A549 (cell line): Measurements from ENCODE around the gene TTC36. TPM values are rescaled to one million over a fixed set of nuclear protein-coding genes. Genes with fewer than 3 reads are reported as not detected.

ENCODE experiments used
- ATAC-seq, 2 experiments: fragments of 200-7000 bp in 1 of 2; fragments of >200 bp in 1 of 2; cut with Nextera tagmentation in 1 of 2; cut with Tn5 transposase in 1 of 2; 3 replicates each; pipeline versions ENCODE4 v1.8.0 to v1.9.1; 2018 to 2020; ENCODE audit warnings: mild to moderate bottlenecking in 1 of 2, moderate library complexity in 1 of 2
- CTCF ChIA-PET: fragments of 300-600 bp; sonication (Branson Sonifier 250); formaldehyde crosslinking; extraction: SDS; loops from one replicate; lab custom pipeline; 2021; ENCODE audit warnings: antibody characterized with exemption, inconsistent platforms; lab: Yijun Ruan, JAX
- POLR2A ChIA-PET: fragments of 350-600 bp; formaldehyde crosslinking; extraction: SDS; loops from one replicate; lab custom pipeline; 2021; ENCODE audit warnings: antibody characterized with exemption, inconsistent platforms; lab: Yijun Ruan, JAX
- DNase-seq, 2 experiments: peaks; one replicate each; pipeline versions ENCODE4 v3.0.0 to v3.0.0-alpha.2; 2011 to 2016; ENCODE audit warnings: low read depth in 1 of 2, low spot score in 1 of 2
- FAIRE-seq: peaks from 2 replicates; lab custom pipeline; 2011; peaks lifted over from hg19 to GRCh38; lab: Jason Lieb, UNC
- H3K27ac ChIP-seq, 2 experiments: fragments of >200 bp; sonication (Bioruptor Twin); formaldehyde crosslinking; 3 replicates each; pipeline ENCODE4 v1.5.1; 2016 to 2017
- H3K4me1 ChIP-seq: fragments of >200 bp; sonication (Bioruptor Twin); formaldehyde crosslinking; 3 replicates; pipeline ENCODE4 v1.6.1; 2016
- H3K4me2 ChIP-seq: fragments of >200 bp; sonication (Bioruptor Twin); formaldehyde crosslinking; 3 replicates; pipeline ENCODE4 v1.6.1; 2016
- H3K4me3 ChIP-seq: fragments of >200 bp; sonication (Bioruptor Twin); formaldehyde crosslinking; 3 replicates; pipeline ENCODE4 v1.5.1; 2016
- H3K9me3 ChIP-seq: fragments of >200 bp; sonication (Bioruptor Twin); formaldehyde crosslinking; 3 replicates; pipeline ENCODE4 v1.6.1; 2016
- CBX2 ChIP-seq: fragments of 200-600 bp; sonication (generic); IDR thresholded peaks from 2 replicates; pipeline ENCODE4 v1.6.1; 2016; ENCODE audit warnings: low read depth, mild to moderate bottlenecking, borderline replicate concordance
- CHD4 ChIP-seq: fragments of 200-600 bp; sonication (generic); IDR thresholded peaks from 2 replicates; pipeline ENCODE4 v1.6.1; 2016; ENCODE audit warnings: antibody characterized with exemption, mild to moderate bottlenecking, borderline replicate concordance
- FOSL2 ChIP-seq, 2 experiments: fragments of 450-650 bp in 1 of 2; fragments of >200 bp in 1 of 2; sonication (Bioruptor Twin) in 1 of 2; formaldehyde crosslinking; IDR thresholded peaks; 2 replicates each; pipeline versions ENCODE4 v1.5.0 to v1.6.1; 2016 to 2020; ENCODE audit warnings: mild to moderate bottlenecking in 1 of 2, moderate library complexity in 1 of 2
- FOXS1 ChIP-seq: fragments of 250-450 bp; sonication (Bioruptor Pico); IDR thresholded peaks from 2 replicates; pipeline ENCODE4 v1.5.0; 2020; ENCODE audit warnings: mild to moderate bottlenecking, moderate library complexity
- HEYL ChIP-seq: fragments of 250-450 bp; sonication (Bioruptor Pico); IDR thresholded peaks from 2 replicates; pipeline ENCODE4 v1.8.0; 2021; ENCODE audit warnings: mild to moderate bottlenecking, moderate library complexity
- HOXB5 ChIP-seq: fragments of 250-450 bp; sonication (Bioruptor Pico); IDR thresholded peaks from 2 replicates; pipeline ENCODE4 v1.5.0; 2020; ENCODE audit warnings: mild to moderate bottlenecking, moderate library complexity
- JUN ChIP-seq, 2 experiments: fragments of >200 bp; sonication (Bioruptor Twin); formaldehyde crosslinking; IDR thresholded peaks; 2 replicates in 1 of 2; 3 replicates in 1 of 2; pipeline ENCODE4 v1.6.1; 2016 to 2017
- KDM1A ChIP-seq: fragments of 200-600 bp; sonication (generic); IDR thresholded peaks from 2 replicates; pipeline ENCODE4 v1.6.1; 2016; ENCODE audit warnings: low read depth, mild to moderate bottlenecking
- MYC ChIP-seq: IDR thresholded peaks from 2 replicates; pipeline ENCODE4 v1.6.1; 2012; ENCODE audit warnings: mild to moderate bottlenecking, inconsistent platforms, low read length, improper control_type of control experiment, borderline replicate concordance
- NFE2L2 ChIP-seq: fragments of 150-350 bp; conservative IDR thresholded peaks from 2 replicates; pipeline ENCODE4 v1.6.1; 2014; ENCODE audit warnings: low read length
- NPAS2 ChIP-seq: fragments of 250-450 bp; sonication (Bioruptor Pico); IDR thresholded peaks from 2 replicates; pipeline ENCODE4 v1.8.0; 2022; ENCODE audit warnings: mild to moderate bottlenecking, moderate library complexity, borderline replicate concordance
- NR3C1 ChIP-seq: fragments of >200 bp; sonication (Bioruptor Twin); formaldehyde crosslinking; IDR thresholded peaks from 3 replicates; pipeline ENCODE4 v1.6.1; 2017
- RCOR1 ChIP-seq: fragments of 150-350 bp; IDR thresholded peaks from 2 replicates; pipeline ENCODE4 v1.6.1; 2014; ENCODE audit warnings: antibody characterized with exemption, low read length, low read depth
- RFX5 ChIP-seq: fragments of 450-650 bp; IDR thresholded peaks from 2 replicates; pipeline ENCODE4 v1.7.1; 2014; ENCODE audit warnings: antibody characterized with exemption, mild to moderate bottlenecking, moderate library complexity
- TFCP2L1 ChIP-seq: fragments of 250-450 bp; sonication (Bioruptor Pico); IDR thresholded peaks from 2 replicates; pipeline ENCODE4 v1.5.0; 2021; ENCODE audit warnings: mild to moderate bottlenecking
- TP53 ChIP-seq: fragments of 250-450 bp; sonication (Bioruptor Pico); IDR thresholded peaks from 2 replicates; pipeline ENCODE4 v1.5.0; 2021; ENCODE audit warnings: mild to moderate bottlenecking, moderate library complexity
- ZFP36 ChIP-seq: fragments of 450-650 bp; IDR thresholded peaks from 2 replicates; pipeline ENCODE4 v1.6.1; 2014; ENCODE audit warnings: borderline replicate concordance; ENCODE audit not compliant: partially characterized antibody
- ZSCAN20 ChIP-seq: fragments of 250-450 bp; sonication (Bioruptor Pico); IDR thresholded peaks from 2 replicates; pipeline ENCODE4 v1.8.0; 2022; ENCODE audit warnings: mild to moderate bottlenecking, moderate library complexity
- WGBS: methylation state at CpG from one replicate; pipeline ENCODE4 v1.1.6; 2017; ENCODE audit errors: missing lambda C conversion rate; 5-methylcytosine and 5-hydroxymethylcytosine counted together
- polyA plus RNA-seq, 4 experiments: library from polyadenylated mRNA; depleted of rRNA in 3 of 4; stranded (reverse); fragments of >200 nt; fragmentation: RNase III in 1 of 4; extraction: RNeasy Plus Mini Kit Qiagen cat#74134 plus additional on column Dnase treatment in 1 of 4; gene quantifications; 2 replicates in 3 of 4; 3 replicates in 1 of 4; pipeline ENCODE4 v1.2.3, GENCODE V29; 2011 to 2017
- TF ChIP-seq, protein P1 (sequence below): fragments of >200 bp; sonication (Bioruptor Twin); formaldehyde crosslinking; IDR thresholded peaks from 3 replicates; pipeline ENCODE4 v1.5.1; 2016
- TF ChIP-seq, protein P2 (sequence below): IDR thresholded peaks from 2 replicates; pipeline ENCODE4 v1.6.1; 2012
- TF ChIP-seq, protein P3 (sequence below): fragments of >200 bp; sonication (Bioruptor Twin); formaldehyde crosslinking; IDR thresholded peaks from 3 replicates; pipeline ENCODE4 v1.6.1; 2016

The TTC36 gene
- polyA plus RNA-seq, 2 of the 4 experiments (the other 2 are of a cell fraction) = not detected

DNA sequence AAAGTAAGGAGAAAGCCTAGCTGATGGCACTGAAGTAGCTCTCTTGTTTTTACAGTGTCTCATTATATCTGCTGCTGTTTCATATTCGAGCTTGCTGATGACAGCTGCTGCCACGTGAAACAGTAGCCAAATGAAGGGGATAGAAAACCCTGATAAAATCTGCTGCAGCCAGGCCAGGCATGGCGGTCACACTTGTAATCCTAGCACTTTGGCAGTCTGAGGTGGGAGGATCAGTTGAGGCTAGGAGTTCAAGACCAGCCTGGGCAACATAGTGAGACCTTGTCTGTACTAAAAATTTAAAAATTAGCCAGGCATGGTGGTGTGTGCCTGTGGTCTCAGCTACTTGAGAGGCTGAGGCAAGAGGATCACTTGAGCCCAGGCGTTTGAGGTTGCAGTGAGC is 25.1 kb downstream of the TTC36 start (continued):
- TF ChIP-seq, protein P1, sequence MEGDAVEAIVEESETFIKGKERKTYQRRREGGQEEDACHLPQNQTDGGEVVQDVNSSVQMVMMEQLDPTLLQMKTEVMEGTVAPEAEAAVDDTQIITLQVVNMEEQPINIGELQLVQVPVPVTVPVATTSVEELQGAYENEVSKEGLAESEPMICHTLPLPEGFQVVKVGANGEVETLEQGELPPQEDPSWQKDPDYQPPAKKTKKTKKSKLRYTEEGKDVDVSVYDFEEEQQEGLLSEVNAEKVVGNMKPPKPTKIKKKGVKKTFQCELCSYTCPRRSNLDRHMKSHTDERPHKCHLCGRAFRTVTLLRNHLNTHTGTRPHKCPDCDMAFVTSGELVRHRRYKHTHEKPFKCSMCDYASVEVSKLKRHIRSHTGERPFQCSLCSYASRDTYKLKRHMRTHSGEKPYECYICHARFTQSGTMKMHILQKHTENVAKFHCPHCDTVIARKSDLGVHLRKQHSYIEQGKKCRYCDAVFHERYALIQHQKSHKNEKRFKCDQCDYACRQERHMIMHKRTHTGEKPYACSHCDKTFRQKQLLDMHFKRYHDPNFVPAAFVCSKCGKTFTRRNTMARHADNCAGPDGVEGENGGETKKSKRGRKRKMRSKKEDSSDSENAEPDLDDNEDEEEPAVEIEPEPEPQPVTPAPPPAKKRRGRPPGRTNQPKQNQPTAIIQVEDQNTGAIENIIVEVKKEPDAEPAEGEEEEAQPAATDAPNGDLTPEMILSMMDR = no peak

DNA sequence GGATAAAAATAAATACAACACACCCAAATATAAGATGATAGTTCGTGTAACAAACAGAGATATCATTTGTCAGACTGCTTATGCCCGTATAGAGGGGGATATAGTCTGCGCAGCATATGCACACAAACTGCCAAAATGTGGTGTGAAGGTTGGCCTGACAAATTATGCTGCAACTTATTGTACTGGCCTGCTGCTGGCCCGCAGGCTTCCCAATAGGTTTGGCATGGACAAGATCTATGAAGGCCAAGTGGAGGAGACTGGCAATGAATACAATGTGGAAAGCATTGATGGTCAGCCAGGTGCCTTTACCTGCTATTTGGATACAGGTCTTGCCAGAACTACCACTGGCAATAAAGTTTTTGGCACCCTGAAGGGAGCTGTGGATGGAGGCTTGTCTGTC is 33.5 kb downstream of the TTC36 start:
- Histone ChIP-seq H3K4me2 (no peak overlapping the region), H3K4me3 (no peak overlapping the region), H3K27ac (no peak overlapping the region), H3K4me1 (no peaks in the 10 kb centered on the region), H3K9me3 (no peaks in the 10 kb centered on the region)
- DNase-seq (no peak), FAIRE-seq (no peak), ATAC-seq (no peak)
- TF ChIP-seq RFX5 (no peak), ZSCAN20 (no peak)
- ChIA-PET CTCF (no interaction called here), POLR2A (no interaction called here)
- 74% methylated on average over 4 of the region's 4 CpGs for WGBS

DNA sequence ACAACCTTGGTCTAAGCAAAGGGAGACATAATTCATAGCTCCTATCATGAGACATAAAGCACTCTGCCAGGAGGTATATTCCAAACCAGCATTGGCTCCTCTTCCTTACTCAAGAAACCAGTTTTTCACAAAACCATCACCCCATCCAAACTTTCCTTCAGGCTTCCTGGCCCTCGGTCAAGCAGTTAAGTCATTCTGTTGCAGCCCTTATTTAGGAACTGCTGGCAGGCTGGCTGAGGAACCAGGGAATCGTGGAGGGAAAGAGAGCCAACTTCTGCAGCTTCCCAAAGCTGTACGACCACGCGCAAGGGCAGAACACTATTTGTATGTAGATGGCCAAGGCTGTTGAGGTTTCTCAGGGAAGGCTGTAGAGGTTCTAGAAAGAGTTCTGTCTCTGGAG is 37.8 kb downstream of the TTC36 start:
- CTCF ChIA-PET = interaction anchor here (0.8 kb wide), 1 partner anchor 8 kb away, joined by 3 read pairs; no protein-coding TSS in a partner anchor
- Histone ChIP-seq H3K4me3 (peak overlapping the region; percentile 87), H3K27ac (peak overlapping the region in 1 of 2 experiments; percentile 86; a peak in 4 of 6 replicates), H3K4me1 (no peaks in the 10 kb centered on the region)
- ATAC-seq = no peak
- POLR2A ChIA-PET = no interaction called here
- 77% methylated on average over 5 of the region's 5 CpGs for WGBS
- TF ChIP-seq CHD4 (no peak), HOXB5 (no peak), FOSL2 (IDR thresholded peaks at IDR 0.05) (no peak), FOSL2 (CRISPR knock-in tag; IDR thresholded peaks at IDR 0.05) (no peak), JUN (IDR thresholded peaks at IDR 0.05) (no peak), KDM1A (no peak), MYC (no peak), TFCP2L1 (CRISPR knock-in tag) (no peak), HEYL (CRISPR knock-in tag) (no peak), ZSCAN20 (no peak), ZFP36 (no peak), NR3C1 (no peak), NPAS2 (no peak), RFX5 (no peak), RCOR1 (no peak), TP53 (no peak), FOXS1 (CRISPR knock-in tag) (no peak), NFE2L2 (no peak), CBX2 (no peak)
- TF ChIP-seq, protein P2, sequence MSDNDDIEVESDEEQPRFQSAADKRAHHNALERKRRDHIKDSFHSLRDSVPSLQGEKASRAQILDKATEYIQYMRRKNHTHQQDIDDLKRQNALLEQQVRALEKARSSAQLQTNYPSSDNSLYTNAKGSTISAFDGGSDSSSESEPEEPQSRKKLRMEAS = no peak
- TF ChIP-seq, protein P3, sequence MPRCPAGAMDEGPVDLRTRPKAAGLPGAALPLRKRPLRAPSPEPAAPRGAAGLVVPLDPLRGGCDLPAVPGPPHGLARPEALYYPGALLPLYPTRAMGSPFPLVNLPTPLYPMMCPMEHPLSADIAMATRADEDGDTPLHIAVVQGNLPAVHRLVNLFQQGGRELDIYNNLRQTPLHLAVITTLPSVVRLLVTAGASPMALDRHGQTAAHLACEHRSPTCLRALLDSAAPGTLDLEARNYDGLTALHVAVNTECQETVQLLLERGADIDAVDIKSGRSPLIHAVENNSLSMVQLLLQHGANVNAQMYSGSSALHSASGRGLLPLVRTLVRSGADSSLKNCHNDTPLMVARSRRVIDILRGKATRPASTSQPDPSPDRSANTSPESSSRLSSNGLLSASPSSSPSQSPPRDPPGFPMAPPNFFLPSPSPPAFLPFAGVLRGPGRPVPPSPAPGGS = no peak
- TF ChIP-seq, all 56 proteins: peak for 0
- FAIRE-seq (no peak), DNase-seq (no peak)
- Histone ChIP-seq H3K4me2 (peak overlapping the region; percentile 96), H3K9me3 (no peaks in the 10 kb centered on the region)
